ENCODE measurements around the gene CHST9.

DNA sequence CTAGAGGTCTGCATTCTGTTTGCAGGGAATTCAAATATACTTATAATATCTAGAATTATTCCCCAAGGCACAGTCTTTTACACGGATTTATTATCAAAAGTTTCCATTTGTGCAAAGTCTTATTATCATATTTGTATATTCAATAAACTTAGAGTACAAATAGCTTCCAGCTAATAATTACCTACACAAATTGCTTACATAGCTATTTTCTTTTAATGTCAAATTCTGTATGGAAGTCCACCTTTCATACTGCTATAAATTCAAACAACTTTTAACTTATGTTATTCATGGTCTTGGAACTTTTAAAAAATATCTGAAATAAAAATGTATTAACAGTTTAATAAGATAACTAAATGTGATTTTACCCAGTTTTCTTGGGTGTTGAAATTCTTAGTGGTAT, 13.1 kb downstream of the CHST9 start:
- no peak for TF ChIP-seq CHD1 (IDR thresholded peaks at IDR 0.05; ENCODE audit: low read length)
- TF ChIP-seq MTA3 (IDR thresholded peaks at IDR 0.05; ENCODE audit: borderline replicate concordance): no peak
- TF ChIP-seq, protein P1, sequence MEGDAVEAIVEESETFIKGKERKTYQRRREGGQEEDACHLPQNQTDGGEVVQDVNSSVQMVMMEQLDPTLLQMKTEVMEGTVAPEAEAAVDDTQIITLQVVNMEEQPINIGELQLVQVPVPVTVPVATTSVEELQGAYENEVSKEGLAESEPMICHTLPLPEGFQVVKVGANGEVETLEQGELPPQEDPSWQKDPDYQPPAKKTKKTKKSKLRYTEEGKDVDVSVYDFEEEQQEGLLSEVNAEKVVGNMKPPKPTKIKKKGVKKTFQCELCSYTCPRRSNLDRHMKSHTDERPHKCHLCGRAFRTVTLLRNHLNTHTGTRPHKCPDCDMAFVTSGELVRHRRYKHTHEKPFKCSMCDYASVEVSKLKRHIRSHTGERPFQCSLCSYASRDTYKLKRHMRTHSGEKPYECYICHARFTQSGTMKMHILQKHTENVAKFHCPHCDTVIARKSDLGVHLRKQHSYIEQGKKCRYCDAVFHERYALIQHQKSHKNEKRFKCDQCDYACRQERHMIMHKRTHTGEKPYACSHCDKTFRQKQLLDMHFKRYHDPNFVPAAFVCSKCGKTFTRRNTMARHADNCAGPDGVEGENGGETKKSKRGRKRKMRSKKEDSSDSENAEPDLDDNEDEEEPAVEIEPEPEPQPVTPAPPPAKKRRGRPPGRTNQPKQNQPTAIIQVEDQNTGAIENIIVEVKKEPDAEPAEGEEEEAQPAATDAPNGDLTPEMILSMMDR (IDR thresholded peaks at IDR 0.05 in 2 of 3, conservative IDR thresholded peaks at IDR 0.05 in 1 of 3; ENCODE audit: insufficient read depth in 2 of 3, low read depth in 1 of 3, low read length in 3 of 3): no peak
- TF ChIP-seq MEF2A (IDR thresholded peaks at IDR 0.05; ENCODE audit: control insufficient read depth, low read depth, low read length): no peak
- TF ChIP-seq FOXA1 (IDR thresholded peaks at IDR 0.05; ENCODE audit: borderline replicate concordance): no peak
- no peak for TF ChIP-seq TRIM24 (IDR thresholded peaks at IDR 0.05)
- no peak for TF ChIP-seq NRF1 (conservative IDR thresholded peaks at IDR 0.05 in 1 of 2, IDR thresholded peaks at IDR 0.05 in 1 of 2)
- TF ChIP-seq, protein P2, sequence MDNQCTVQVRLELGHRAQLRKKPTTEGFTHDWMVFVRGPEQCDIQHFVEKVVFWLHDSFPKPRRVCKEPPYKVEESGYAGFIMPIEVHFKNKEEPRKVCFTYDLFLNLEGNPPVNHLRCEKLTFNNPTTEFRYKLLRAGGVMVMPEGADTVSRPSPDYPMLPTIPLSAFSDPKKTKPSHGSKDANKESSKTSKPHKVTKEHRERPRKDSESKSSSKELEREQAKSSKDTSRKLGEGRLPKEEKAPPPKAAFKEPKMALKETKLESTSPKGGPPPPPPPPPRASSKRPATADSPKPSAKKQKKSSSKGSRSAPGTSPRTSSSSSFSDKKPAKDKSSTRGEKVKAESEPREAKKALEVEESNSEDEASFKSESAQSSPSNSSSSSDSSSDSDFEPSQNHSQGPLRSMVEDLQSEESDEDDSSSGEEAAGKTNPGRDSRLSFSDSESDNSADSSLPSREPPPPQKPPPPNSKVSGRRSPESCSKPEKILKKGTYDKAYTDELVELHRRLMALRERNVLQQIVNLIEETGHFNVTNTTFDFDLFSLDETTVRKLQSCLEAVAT (IDR thresholded peaks at IDR 0.05): no peak
- TF ChIP-seq, protein P3, sequence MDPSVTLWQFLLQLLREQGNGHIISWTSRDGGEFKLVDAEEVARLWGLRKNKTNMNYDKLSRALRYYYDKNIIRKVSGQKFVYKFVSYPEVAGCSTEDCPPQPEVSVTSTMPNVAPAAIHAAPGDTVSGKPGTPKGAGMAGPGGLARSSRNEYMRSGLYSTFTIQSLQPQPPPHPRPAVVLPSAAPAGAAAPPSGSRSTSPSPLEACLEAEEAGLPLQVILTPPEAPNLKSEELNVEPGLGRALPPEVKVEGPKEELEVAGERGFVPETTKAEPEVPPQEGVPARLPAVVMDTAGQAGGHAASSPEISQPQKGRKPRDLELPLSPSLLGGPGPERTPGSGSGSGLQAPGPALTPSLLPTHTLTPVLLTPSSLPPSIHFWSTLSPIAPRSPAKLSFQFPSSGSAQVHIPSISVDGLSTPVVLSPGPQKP (CRISPR knock-in tag; IDR thresholded peaks at IDR 0.05): no peak
- TF ChIP-seq SOX6 (IDR thresholded peaks at IDR 0.05): no peak
- no peak for TF ChIP-seq ZNF764 (CRISPR knock-in tag; IDR thresholded peaks at IDR 0.05; ENCODE audit: low read depth)
